Activated T-helper 2 cell treated with anti-CD3 and anti-CD28 coated beads, Interferon-gamma antibody, Interleukin-2, Interleukin-4, amounts not matched to agents 10 μg/mL and 5 μg/mL and 100 μg/mL, durations not matched to agents 14 hours and 24 hours and 36 hours (primary cell): ENCODE measurements around the gene CYB5R4. TPM values are rescaled to one million over a fixed set of nuclear protein-coding genes. Genes with fewer than 3 reads are reported as not detected.

Experiments used
- DNase-seq: peaks from one replicate; pipeline ENCODE4 v3.0.0; 2021; ENCODE audit warnings: low spot score
- H3K27ac Mint-ChIP-seq: one replicate; pipeline ENCODE4 v1.8.0; 2021; ENCODE audit warnings: mixed read lengths
- H3K27me3 Mint-ChIP-seq: one replicate; pipeline ENCODE4 v1.8.0; 2021; ENCODE audit warnings: low read depth, mixed read lengths
- H3K36me3 Mint-ChIP-seq: one replicate; pipeline ENCODE4 v1.8.0; 2021; ENCODE audit warnings: low read depth, mixed read lengths
- H3K4me1 Mint-ChIP-seq: one replicate; pipeline ENCODE4 v1.8.0; 2021; ENCODE audit warnings: low read depth, mixed read lengths
- H3K4me3 Mint-ChIP-seq: one replicate; pipeline ENCODE4 v1.8.0; 2021; ENCODE audit warnings: low read depth, mild to moderate bottlenecking, moderate library complexity, mixed read lengths
- H3K9me3 Mint-ChIP-seq: one replicate; pipeline ENCODE4 v1.8.0; 2021; ENCODE audit warnings: mixed read lengths
- intact Hi-C: fragments of 100-400 bp; cut with micrococcal nuclease; formaldehyde crosslinking; loops from one replicate; pipeline ENCODE4 v1.15.1; 2023
- total RNA-seq: library from RNA; stranded (reverse); gene quantifications from 2 replicates; pipeline ENCODE4 v1.2.3, GENCODE V29; 2022

The CYB5R4 gene
- total RNA-seq, 1 donor from 2014 or later, result 28.9 TPM

DNA sequence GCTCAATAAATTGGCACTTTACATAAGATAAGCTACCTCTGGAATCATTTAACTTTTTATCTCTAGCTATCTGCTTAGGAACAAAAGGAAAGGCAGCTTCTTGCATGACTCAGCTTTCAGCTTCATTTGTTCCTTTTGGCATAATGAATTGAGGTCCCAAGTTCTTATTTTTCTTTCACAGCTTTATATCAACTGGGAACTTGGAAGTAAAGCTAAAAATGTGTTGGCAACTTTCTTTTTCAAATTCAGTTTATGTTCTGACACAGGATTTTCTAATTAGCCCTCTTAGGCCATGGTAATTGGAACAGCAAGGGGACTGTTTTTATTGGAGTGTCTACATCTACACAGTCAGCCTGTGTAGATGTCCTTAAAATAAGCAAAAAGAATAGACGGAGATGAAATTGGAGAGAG, 118.8 kb downstream of the CYB5R4 start:
- H3K9me3 Mint-ChIP-seq, result no peaks in the 10 kb centered on the region
- H3K36me3 Mint-ChIP-seq, result no peaks in the 10 kb centered on the region
- H3K4me1 Mint-ChIP-seq, result no peaks in the 10 kb centered on the region
- intact Hi-C loops, result no loop called here
- H3K27me3 Mint-ChIP-seq, result peaks cover 2% of the 10 kb centered on the region
- H3K4me3 Mint-ChIP-seq, result no peak overlapping the region
- DNase-seq, result no peak
- H3K27ac Mint-ChIP-seq, result no peak overlapping the region

GRCh38 chr6:83978997-83979396, 119.5 kb downstream of the CYB5R4 start:
- no peak for DNase-seq
- Mint-ChIP-seq H3K9me3 (no peaks in the 10 kb centered on the region), H3K4me3 (no peak overlapping the region), H3K4me1 (no peaks in the 10 kb centered on the region), H3K27ac (no peak overlapping the region), H3K36me3 (no peaks in the 10 kb centered on the region), H3K27me3 (peaks cover 2% of the 10 kb centered on the region)
- intact Hi-C loops, result no loop called here

GRCh38 chr6:83984411-83984810, 124.9 kb downstream of the CYB5R4 start:
- Mint-ChIP-seq H3K36me3 (no peaks in the 10 kb centered on the region), H3K27ac (no peak overlapping the region), H3K4me3 (no peak overlapping the region), H3K9me3 (no peaks in the 10 kb centered on the region), H3K27me3 (no peaks in the 10 kb centered on the region), H3K4me1 (no peaks in the 10 kb centered on the region)
- DNase-seq, result no peak
- intact Hi-C loops, result no loop called here

GRCh38 chr6:83985308-83985713, 125.8 kb downstream of the CYB5R4 start:
- no peak for DNase-seq
- H3K27me3 Mint-ChIP-seq, result no peaks in the 10 kb centered on the region
- intact Hi-C loops, result no loop called here
- no peaks in the 10 kb centered on the region for H3K4me1 Mint-ChIP-seq
- H3K36me3 Mint-ChIP-seq, result no peaks in the 10 kb centered on the region
- H3K27ac Mint-ChIP-seq, result no peak overlapping the region
- H3K9me3 Mint-ChIP-seq, result no peaks in the 10 kb centered on the region
- H3K4me3 Mint-ChIP-seq, result no peak overlapping the region

- Mint-ChIP-seq H3K36me3 (no peaks in the 10 kb centered on the region), H3K27ac (no peak overlapping the region), H3K4me3 (no peak overlapping the region), H3K9me3 (no peaks in the 10 kb centered on the region), H3K27me3 (no peaks in the 10 kb centered on the region), H3K4me1 (no peaks in the 10 kb centered on the region)
- DNase-seq, result no peak
- intact Hi-C loops, result no loop called here
Measured at GRCh38 chr6:83985715-83986114, 126.2 kb downstream of the CYB5R4 start.

GRCh38 chr6:83998021-83998584, 138.6 kb downstream of the CYB5R4 start:
- Mint-ChIP-seq H3K4me1 (no peaks in the 10 kb centered on the region), H3K27ac (no peak overlapping the region), H3K9me3 (no peaks in the 10 kb centered on the region), H3K36me3 (no peaks in the 10 kb centered on the region), H3K27me3 (peaks cover 6% of the 10 kb centered on the region), H3K4me3 (no peak overlapping the region)
- intact Hi-C loops, result no loop called here
- DNase-seq, result no peak

- intact Hi-C loops, result no loop called here
- no peak for DNase-seq
- Mint-ChIP-seq H3K27ac (no peak overlapping the region), H3K27me3 (peaks cover 10% of the 10 kb centered on the region), H3K4me1 (no peaks in the 10 kb centered on the region), H3K36me3 (no peaks in the 10 kb centered on the region), H3K9me3 (no peaks in the 10 kb centered on the region), H3K4me3 (no peak overlapping the region)
Measured at GRCh38 chr6:84001119-84001518, 141.6 kb downstream of the CYB5R4 start.

DNA sequence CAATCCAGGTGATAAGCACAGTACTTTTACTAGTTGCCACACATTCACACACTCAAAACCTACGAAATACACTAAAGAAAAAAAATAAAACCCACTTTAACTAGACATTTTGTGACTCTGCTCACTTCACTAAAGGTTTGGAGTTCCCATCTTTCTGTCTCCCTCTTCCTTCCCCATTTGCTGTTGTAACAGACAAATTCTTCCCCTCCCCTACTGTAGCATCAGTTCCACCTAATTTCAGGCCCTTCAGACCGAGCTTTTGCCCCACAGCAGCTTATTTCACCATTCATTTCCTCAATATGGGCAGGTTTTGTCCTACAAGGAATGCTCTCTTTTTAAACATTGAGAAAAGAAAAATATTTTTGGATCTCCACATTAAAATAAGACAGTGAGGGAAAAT, 142.7 kb downstream of the CYB5R4 start:
- Mint-ChIP-seq H3K27me3 (peaks cover 12% of the 10 kb centered on the region), H3K4me1 (no peaks in the 10 kb centered on the region), H3K36me3 (no peaks in the 10 kb centered on the region), H3K4me3 (no peak overlapping the region), H3K27ac (no peak overlapping the region), H3K9me3 (no peaks in the 10 kb centered on the region)
- DNase-seq, result no peak
- intact Hi-C loops, result no loop called here

DNA sequence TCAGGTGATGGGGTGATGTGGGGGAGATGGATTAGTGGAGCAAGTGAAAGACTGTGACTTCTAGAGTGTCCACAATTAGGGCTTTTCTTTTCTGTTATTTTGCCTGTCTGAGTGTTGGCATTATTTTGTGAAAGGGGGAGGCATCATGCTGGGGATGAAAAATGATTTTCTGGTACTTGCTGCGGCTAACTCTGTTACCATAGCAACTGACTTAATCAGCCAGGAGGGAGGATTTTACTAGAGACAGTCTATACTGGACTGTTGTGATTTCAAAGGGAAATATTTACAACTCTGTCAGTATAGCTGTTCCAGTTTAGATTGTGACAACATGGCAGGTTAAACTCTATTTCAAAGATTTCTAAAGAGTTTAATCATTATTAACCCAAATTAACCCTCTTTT, 143.6 kb downstream of the CYB5R4 start:
- Mint-ChIP-seq H3K27me3 (peaks cover 12% of the 10 kb centered on the region), H3K27ac (no peak overlapping the region), H3K4me1 (no peaks in the 10 kb centered on the region), H3K36me3 (no peaks in the 10 kb centered on the region), H3K9me3 (no peaks in the 10 kb centered on the region), H3K4me3 (no peak overlapping the region)
- intact Hi-C loops, result no loop called here
- DNase-seq, result no peak

DNA sequence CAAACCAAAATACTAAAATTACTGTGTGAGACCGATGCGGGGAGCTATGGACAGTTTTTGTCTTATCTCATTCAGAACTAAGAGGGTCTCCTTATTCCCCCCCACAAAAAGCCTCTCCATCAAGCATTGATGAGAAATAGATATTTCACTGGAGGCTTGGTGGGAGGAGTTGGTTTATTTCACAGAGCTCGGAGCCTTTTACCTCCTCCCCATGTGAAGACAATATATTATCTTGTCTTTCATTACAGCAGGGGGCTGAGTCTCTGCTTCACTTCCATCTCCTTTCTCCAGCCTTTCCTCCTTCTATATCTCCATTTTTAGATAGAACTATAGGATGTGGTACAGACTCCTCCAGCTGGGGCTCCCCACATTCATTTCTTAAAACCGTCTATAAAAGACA, 144.2 kb downstream of the CYB5R4 start:
- no peak for DNase-seq
- Mint-ChIP-seq H3K4me3 (no peak overlapping the region), H3K27me3 (peaks cover 12% of the 10 kb centered on the region), H3K4me1 (no peaks in the 10 kb centered on the region), H3K36me3 (no peaks in the 10 kb centered on the region), H3K9me3 (no peaks in the 10 kb centered on the region), H3K27ac (no peak overlapping the region)
- intact Hi-C loops, result no loop called here

DNA sequence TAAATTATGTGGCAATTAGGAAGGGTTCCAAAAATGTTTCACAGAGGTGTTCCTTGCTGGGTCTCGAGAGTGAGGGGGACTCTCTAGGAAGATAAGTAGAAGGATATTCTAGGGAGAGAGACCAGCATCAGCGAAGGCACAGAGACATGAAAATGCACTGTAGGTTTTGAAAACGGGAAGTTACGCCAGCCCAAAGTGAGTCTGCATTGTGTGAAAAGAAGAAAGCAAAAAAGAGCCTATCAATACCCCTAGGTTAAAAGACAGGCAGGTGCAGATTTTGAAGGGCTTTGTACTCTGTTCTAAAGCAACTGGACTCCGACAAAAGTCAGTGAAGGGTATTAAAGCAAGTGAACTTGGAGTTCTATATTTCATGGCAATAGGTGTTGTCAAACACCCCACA, 148.4 kb downstream of the CYB5R4 start:
- Mint-ChIP-seq H3K36me3 (no peaks in the 10 kb centered on the region), H3K27me3 (peaks cover 8% of the 10 kb centered on the region), H3K27ac (no peak overlapping the region), H3K4me1 (no peaks in the 10 kb centered on the region), H3K9me3 (no peaks in the 10 kb centered on the region), H3K4me3 (no peak overlapping the region)
- intact Hi-C loops, result no loop called here
- DNase-seq, result no peak

GRCh38 chr6:84013354-84013753, 153.9 kb downstream of the CYB5R4 start:
- no peaks in the 10 kb centered on the region for H3K27me3 Mint-ChIP-seq
- H3K9me3 Mint-ChIP-seq, result no peaks in the 10 kb centered on the region
- H3K27ac Mint-ChIP-seq, result no peak overlapping the region
- H3K4me3 Mint-ChIP-seq, result no peak overlapping the region
- H3K36me3 Mint-ChIP-seq, result no peaks in the 10 kb centered on the region
- intact Hi-C loops, result no loop called here
- DNase-seq, result no peak
- peaks cover 2% of the 10 kb centered on the region for H3K4me1 Mint-ChIP-seq

DNA sequence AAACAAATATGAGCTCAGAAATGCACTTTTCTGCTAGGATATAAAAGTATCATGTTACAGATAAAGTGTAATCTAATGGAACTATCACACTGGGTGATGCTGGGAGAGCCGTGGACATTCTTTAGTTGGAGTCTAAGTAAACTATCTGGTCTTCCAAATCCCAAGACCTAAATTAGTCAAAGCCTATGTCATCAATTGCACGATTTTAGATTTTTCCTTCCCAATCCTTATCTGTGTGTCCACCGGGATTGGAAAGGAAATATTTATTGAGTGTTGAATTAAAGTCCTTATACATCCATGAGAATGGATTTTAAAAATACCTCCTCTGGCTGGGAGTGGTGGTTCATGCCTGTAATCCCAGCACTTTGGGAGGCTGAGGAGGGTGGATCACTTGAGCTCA, 154.4 kb downstream of the CYB5R4 start:
- intact Hi-C loops, result no loop called here
- no peak overlapping the region for H3K4me3 Mint-ChIP-seq
- no peaks in the 10 kb centered on the region for H3K36me3 Mint-ChIP-seq
- H3K4me1 Mint-ChIP-seq, result peaks cover 2% of the 10 kb centered on the region
- no peak for DNase-seq
- no peak overlapping the region for H3K27ac Mint-ChIP-seq
- H3K27me3 Mint-ChIP-seq, result no peaks in the 10 kb centered on the region
- no peaks in the 10 kb centered on the region for H3K9me3 Mint-ChIP-seq

DNA sequence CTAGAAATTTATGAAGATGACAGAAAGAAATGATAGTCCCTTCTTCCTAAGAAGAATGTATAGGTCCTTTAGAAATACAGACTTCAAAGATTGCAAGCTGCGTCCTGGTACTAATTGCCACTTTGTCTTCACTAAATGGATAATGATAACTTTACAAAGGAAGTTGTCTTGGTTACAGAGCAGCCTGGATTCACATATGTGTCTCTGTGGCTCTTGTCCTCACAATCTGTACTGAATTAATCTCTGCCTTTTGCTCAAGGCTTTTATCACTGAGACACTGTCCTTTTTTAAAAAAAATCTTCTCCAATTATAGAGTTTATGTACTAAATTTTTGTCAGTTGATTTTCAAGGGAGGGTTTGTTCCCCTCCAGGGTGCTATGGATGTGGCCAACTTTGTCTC, 156.5 kb downstream of the CYB5R4 start:
- H3K27ac Mint-ChIP-seq, result no peak overlapping the region
- no peak for DNase-seq
- H3K4me3 Mint-ChIP-seq, result no peak overlapping the region
- no peaks in the 10 kb centered on the region for H3K36me3 Mint-ChIP-seq
- peaks cover 2% of the 10 kb centered on the region for H3K4me1 Mint-ChIP-seq
- intact Hi-C loops, result no loop called here
- H3K27me3 Mint-ChIP-seq, result no peaks in the 10 kb centered on the region
- no peaks in the 10 kb centered on the region for H3K9me3 Mint-ChIP-seq
